Ishikawa (cell line): ENCODE data around the gene CCIN.

ENCODE experiments used
- CEBPB ChIP-seq: IDR thresholded peaks from 2 replicates; pipeline ENCODE4 v1.6.1; 2012
- CREB1 ChIP-seq: IDR thresholded peaks from 2 replicates; pipeline ENCODE4 v1.6.1; 2012; ENCODE audit warnings: low read depth
- EGR1 ChIP-seq: IDR thresholded peaks from 2 replicates; pipeline ENCODE4 v1.6.1; 2012
- EP300 ChIP-seq: IDR thresholded peaks from 2 replicates; pipeline ENCODE4 v1.6.1; 2012; ENCODE audit warnings: borderline replicate concordance
- FOXM1 ChIP-seq: IDR thresholded peaks from 2 replicates; pipeline ENCODE4 v1.6.1; 2012; ENCODE audit warnings: low read depth, borderline replicate concordance
- MAX ChIP-seq: IDR thresholded peaks from 2 replicates; pipeline ENCODE4 v1.6.1; 2012
- NFIC ChIP-seq: IDR thresholded peaks from 2 replicates; pipeline ENCODE4 v1.6.1; 2012
- RAD21 ChIP-seq: IDR thresholded peaks from 2 replicates; pipeline ENCODE4 v1.6.1; 2012; ENCODE audit warnings: low read depth
- REST ChIP-seq: IDR thresholded peaks from 2 replicates; pipeline ENCODE4 v1.6.1; 2012; ENCODE audit warnings: low read depth, mild to moderate bottlenecking
- TAF1 ChIP-seq: IDR thresholded peaks from 2 replicates; pipeline ENCODE4 v1.6.1; 2012; ENCODE audit warnings: low read depth, mild to moderate bottlenecking
- TCF12 ChIP-seq: IDR thresholded peaks from 2 replicates; pipeline ENCODE4 v1.6.1; 2012; ENCODE audit warnings: low read depth
- TEAD4 ChIP-seq: IDR thresholded peaks from 2 replicates; pipeline ENCODE4 v1.6.1; 2012
- USF1 ChIP-seq: IDR thresholded peaks from 2 replicates; pipeline ENCODE4 v1.6.1; 2012
- YY1 ChIP-seq: IDR thresholded peaks from 2 replicates; pipeline ENCODE4 v1.6.1; 2012; ENCODE audit warnings: low read depth
- ZBTB7A ChIP-seq: IDR thresholded peaks from 2 replicates; pipeline ENCODE4 v1.6.1; 2012; ENCODE audit warnings: low read depth

CCIN gene

GRCh38 chr9:36134761-36135505, 34.3 kb upstream of the CCIN start:
- no peak for TF ChIP-seq EGR1
- TF ChIP-seq FOXM1 = no peak
- no peak for TF ChIP-seq MAX
- TF ChIP-seq TAF1 = no peak
- TF ChIP-seq TEAD4 = no peak
- no peak for TF ChIP-seq CREB1
- no peak for TF ChIP-seq YY1
- no peak for TF ChIP-seq NFIC

GRCh38 chr9:36135741-36136271, 33.4 kb upstream of the CCIN start:
- TF ChIP-seq CEBPB = no peak
- TF ChIP-seq FOXM1 = no peak
- no peak for TF ChIP-seq MAX
- TF ChIP-seq CREB1 = no peak
- TF ChIP-seq USF1 = no peak
- TF ChIP-seq REST = no peak
- TF ChIP-seq TCF12 = no peak
- no peak for TF ChIP-seq NFIC
- TF ChIP-seq RAD21 = no peak
- no peak for TF ChIP-seq YY1
- TF ChIP-seq TAF1 = no peak
- no peak for TF ChIP-seq EGR1
- TF ChIP-seq EP300 = no peak
- TF ChIP-seq TEAD4 = no peak
- TF ChIP-seq ZBTB7A = no peak

- TF ChIP-seq CREB1 (no peak), TAF1 (0 out of 2 replicates have a peak, but pooled peaks have one; percentile 36), EP300 (no peak), REST (no peak), TCF12 (no peak), CEBPB (no peak), USF1 (peak; percentile 14; the same call in 1 of the 2 replicates), MAX (no peak), TEAD4 (no peak), FOXM1 (no peak), YY1 (no peak), ZBTB7A (peak; percentile 24; the same call in 1 of the 2 replicates), NFIC (no peak), EGR1 (no peak), RAD21 (no peak)
These were observed 32.8 kb upstream of the CCIN start, which contains the start of gene GLIPR2 for GRCh38 chr9:36136272-36136893. Gene GLIPR2, plus strand, starts transcription at chr9:36136733. Its CDS starts 46 bp downstream, at chr9:36136779.

- TF ChIP-seq TEAD4 (no peak), TAF1 (no peak), USF1 (0 out of 2 replicates have a peak, but pooled peaks have one; percentile 2), NFIC (no peak), REST (no peak), ZBTB7A (peak; percentile 11; the same call in 1 of the 2 replicates), CEBPB (no peak)
These were observed 32.2 kb upstream of the CCIN start for GRCh38 chr9:36136894-36137391.
